ENCODE results near the gene RRN3.
"Not testable (repeated sequence)": the region's sequence is repeated elsewhere in the genome, so short reads cannot be mapped to it uniquely, and the experiment has no call there.

The RRN3 gene

GRCh38 chr16:15099366-15099909 lies 5.4 kb upstream of the RRN3 start:
- not testable (repeated sequence) for DNase-seq

DNA sequence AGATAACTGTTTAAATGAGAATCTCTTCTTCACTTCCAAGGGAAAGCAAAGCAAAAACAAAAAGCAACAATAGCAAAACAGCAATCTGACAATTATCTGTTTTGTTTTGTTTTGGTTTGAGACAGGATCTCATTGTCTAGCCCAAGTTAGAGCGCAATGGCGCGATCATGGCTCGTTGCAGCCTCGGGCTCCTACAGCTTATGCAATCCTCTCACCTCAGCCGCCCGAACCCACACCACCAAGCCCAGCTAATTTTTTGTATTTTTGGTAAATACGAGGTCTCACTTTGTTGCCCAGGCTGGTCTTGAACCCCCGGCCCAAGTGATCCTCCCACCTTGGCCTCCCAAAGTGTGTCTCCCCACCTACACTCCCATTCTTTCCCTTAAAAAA lies 2.5 kb upstream of the RRN3 start:
- not testable (repeated sequence) for DNase-seq

DNA sequence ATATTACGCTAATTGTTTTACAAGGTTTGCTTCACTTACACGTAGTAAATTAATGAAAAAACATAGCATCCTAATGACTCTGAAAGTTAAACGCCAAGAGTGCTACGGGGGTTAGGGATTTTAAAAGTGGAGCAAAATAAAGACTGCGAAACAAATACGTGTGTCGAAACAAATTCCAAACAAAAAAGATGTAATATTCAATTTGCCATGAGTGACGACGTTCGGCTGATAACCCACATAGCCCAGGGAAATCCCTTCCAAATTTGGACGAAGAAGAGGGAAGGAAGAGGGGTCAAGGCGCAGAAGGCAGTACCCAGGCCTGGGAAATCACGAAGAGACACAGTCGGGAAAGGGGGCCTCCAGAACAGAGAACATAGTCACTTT lies 509 bp downstream of the RRN3 start:
- DNase-seq: not testable (repeated sequence)

- not testable (repeated sequence) for DNase-seq
Observed at GRCh38 chr16:15090663-15091269, 3.3 kb downstream of the RRN3 start.

DNA sequence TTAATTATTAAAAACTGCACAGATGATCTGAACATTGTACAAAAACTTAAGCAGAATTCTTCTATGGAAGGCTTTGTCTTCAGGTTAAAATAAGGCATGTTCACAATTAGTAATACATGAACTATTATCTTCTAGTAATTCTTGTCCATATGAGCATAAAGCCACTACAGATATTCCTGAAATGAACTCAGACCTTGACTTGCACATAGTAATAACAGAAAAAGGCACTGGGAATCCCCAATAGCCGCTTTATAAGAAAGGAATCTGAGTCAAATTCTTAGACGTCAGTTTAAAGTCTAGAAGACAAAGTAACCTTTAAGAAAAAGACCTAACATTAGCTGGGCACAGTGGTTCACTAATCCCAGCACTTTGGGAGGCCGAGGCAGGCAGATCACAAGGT lies 11.3 kb downstream of the RRN3 start:
- not testable (repeated sequence) for DNase-seq

DNA sequence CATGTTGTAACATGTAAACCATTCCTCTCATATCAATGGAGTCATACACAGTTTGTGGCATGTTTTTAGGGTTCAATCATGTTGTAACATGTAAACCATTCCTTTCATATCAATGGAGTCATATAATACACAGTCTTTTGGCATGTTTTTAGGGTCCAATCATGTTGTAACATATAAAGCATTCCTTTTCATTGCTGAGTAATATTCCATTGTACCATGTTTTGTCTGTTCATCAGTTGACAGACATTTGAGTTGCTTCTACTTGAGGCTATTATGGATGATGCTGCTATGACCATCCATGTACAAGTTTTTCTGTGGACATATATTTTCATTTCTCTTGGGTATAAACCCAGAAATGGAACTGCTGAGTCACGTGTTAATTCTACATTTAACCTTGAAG lies 13.2 kb downstream of the RRN3 start:
- DNase-seq: not testable (repeated sequence)

- not testable (repeated sequence) for DNase-seq
Observed at GRCh38 chr16:15076161-15076560, 17.9 kb downstream of the RRN3 start.

- no peak for DNase-seq
Observed at GRCh38 chr16:15073101-15073500, 21.0 kb downstream of the RRN3 start.

GRCh38 chr16:15071916-15072769 lies 21.9 kb downstream of the RRN3 start:
- DNase-seq: not testable (repeated sequence)

- DNase-seq: not testable (repeated sequence)
Observed at GRCh38 chr16:15071013-15071412, 23.1 kb downstream of the RRN3 start.

DNA sequence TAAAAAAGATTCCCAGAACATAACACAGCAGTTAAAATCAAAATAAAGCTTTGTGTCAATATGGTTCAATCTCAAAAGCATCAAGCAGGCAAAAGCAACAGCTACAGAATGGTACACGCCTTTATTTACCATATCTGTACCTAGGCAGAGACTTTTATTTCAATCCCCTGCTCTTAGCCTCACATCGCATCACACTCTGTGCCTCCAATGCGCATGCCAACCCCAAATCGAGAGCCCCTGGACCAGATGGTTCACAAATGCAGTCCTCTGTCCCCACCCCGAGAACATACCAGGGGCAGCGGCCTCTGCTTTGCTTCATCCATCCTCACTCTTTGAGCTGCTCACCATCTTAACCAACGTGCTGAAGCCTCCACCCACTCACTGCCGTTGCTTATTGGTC lies 27.4 kb downstream of the RRN3 start:
- DNase-seq: not testable (repeated sequence)

DNA sequence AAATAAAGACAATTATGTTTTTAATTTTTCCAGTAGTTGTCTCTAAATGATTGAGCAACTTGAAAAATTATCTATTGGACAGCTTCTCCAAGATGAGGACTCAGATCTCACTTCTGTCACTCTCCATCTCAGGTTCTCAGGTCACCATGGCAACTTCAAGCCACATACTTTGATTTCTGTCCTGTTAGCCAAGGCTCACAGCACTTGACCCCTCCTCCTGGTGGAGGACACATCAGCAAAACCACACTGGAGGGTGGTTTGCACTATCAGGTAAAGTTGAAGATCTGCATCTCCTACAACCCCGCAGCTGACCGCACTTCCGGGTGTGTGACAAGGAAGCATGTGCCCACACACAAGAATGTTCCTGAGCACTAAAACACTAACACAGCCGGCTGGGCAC lies 28.1 kb downstream of the RRN3 start:
- DNase-seq: not testable (repeated sequence)

- DNase-seq: not testable (repeated sequence)
Observed at GRCh38 chr16:15062085-15062810, 31.8 kb downstream of the RRN3 start.

DNA sequence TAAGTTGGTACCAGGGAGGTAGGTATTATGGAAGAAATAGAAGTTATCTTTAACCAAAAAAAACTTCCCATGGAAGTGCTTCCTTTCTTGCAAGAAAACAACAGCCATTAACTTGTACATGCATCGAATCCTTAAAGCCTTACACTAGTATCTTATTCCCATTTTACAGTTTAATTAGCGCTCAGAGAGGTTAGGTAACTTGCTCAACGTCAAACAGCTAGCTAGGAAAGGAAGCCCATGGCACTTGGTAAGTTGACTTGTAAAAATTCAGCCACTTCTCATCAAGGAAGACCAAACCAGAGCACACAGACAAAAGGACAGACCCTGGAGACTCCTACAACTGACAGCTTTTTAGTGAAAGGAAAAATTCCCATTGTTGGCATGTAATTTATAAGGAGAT lies 34.7 kb downstream of the RRN3 start:
- no peak for DNase-seq

GRCh38 chr16:15057681-15058417 lies 36.2 kb downstream of the RRN3 start:
- DNase-seq: no peak

DNA sequence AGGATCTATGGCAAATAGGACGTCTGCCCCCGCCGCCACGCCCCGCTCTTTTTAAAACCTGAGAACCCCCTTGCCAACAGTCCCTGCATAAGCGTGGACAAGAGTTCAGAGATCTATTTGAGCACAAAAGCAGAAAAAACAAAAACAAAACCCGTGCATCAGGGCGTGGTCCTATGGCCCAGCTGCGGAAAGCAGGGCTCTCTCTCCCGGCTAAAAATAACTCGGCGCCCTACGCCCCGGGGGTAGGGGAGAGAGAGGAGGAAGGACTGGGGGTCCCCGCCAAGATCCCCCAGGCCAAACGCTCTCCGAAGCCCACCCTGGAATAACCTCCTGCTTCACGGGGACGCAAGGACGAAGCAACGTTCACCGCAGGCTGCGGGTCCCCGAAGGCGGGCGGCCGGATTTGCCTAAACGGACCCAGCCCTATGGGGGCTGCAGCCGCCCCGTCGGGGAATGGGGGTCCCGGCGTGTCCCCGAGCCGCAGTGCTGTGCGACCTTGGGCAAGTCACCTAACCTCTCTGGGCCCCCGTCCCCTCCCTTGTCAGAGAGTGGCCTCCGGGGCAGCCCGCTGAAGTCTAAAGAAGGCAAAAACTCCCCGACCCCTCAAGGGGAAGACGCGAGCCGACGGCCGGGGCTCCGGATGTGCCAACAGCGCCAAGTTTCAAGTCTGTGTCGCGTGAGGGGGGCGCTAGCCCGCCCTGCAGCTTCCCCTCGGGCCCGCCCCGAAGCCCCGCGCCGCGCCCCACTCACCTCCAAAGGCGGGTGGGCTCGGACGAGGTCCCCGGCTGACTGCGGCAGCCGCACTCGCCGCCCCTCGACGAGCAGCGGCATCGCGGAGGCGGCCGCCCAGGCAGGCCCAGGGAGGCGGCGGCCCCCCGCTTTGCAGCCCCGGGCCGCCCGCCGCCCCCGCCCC lies 38.7 kb downstream of the RRN3 start:
- DNase-seq: peak; percentile 78

GRCh38 chr16:15054357-15055140 lies 39.5 kb downstream of the RRN3 start:
- DNase-seq: no peak

DNA sequence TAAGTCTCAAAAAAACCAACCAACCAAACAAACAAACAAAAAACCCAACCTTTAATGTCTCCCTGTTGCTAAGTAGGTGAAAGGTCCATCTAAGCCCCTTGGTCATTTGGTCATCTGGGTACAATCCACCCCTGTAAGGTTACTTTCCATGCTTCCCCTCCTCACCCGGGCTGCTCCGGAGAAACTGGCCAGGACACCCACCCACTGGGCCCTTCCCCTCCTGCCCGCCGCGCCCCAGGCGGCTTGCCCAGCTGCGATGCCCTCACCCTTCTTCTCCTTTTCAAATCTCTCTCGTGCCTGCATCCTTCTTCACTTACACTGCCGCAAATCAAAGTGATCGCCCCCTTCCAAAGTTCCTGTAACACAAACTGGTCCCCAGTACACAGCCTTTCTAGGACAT lies 40.2 kb downstream of the RRN3 start:
- DNase-seq: no peak

DNA sequence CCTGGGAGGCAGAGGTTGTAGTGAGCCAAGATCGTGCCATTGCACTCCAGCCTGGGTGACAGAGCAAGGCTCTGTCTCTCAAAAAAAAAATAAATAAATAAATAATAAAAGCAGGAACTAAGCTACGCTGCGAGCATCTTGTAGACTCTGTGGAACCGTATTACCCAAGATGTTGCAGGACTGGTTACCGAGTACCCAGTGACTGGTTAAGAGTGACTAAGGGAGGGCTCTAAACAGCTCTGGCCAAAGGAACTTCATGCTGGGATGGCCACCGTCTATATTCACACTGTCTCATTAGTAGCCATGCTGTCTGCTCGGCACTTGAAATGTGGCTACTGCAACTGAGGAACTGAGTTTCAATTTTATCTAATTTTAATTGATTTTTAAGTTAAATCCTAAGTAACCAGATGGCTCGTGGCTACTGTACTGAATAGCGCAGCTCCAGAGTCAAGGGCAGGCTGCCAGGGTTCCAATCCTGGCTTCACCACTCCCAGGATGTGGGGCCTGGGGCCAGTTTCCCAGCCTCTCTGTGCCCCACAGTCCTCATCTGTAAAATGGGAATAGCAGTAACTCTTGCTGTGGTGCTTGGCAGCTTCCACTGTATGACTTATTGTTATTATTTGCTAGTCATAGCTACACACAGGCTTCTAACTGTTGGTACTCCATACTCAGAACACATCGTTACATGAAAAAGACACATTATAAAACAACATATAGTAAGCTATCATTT lies 41.2 kb downstream of the RRN3 start:
- DNase-seq: no peak

DNA sequence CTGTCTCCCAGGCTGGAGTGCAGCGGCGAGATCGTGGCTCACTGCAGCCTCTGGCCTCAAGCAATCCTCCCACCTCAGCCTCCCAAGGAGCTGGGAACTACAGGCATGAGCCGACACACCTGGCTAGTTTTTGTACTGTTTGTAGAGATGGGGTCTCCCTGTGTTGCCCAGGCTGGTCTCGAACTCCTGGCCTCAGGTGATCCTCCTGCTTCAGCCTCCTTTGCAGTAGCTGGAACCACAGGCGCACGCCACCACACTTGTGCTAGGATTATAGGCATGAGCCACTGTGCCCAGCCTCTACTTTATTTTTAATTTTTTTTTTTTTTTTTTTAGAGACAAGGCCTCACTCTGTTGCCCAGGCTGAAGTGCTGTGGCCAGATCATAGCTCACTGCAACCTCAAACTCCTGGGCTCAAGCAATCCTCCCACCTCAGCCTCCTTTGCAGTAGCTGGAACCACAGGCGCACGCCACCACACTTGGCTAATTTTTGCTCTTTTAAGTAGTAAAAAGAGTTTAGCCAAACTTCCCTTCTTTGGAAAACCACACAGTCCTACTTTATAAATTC lies 42.6 kb downstream of the RRN3 start:
- no peak for DNase-seq
